Measurements from ENCODE around the gene TTYH3.

Gene TTYH3

GRCh38 chr7:2701832-2702593, 70.2 kb downstream of the TTYH3 start:
- no peak overlapping the region for H3K4me3 ChIP-seq (ENCODE audit: low read depth, low read length)
- peak; percentile 26 for DNase-seq (ENCODE audit: low read depth)
- no peak for TF ChIP-seq CTCF (conservative IDR thresholded peaks at IDR 0.05; ENCODE audit: low read depth, low read length)

GRCh38 chr7:2702594-2702957, 70.8 kb downstream of the TTYH3 start:
- DNase-seq (ENCODE audit: low read depth), result no peak
- no peak overlapping the region for H3K4me3 ChIP-seq (ENCODE audit: low read depth, low read length)
- TF ChIP-seq CTCF (conservative IDR thresholded peaks at IDR 0.05; ENCODE audit: low read depth, low read length), result no peak

- H3K4me3 ChIP-seq (ENCODE audit: low read depth, low read length), result no peak overlapping the region
- no peak for TF ChIP-seq CTCF (conservative IDR thresholded peaks at IDR 0.05; ENCODE audit: low read depth, low read length)
- no peak for DNase-seq (ENCODE audit: low read depth)
These were observed 73.7 kb downstream of the TTYH3 start for GRCh38 chr7:2705371-2706096.

- TF ChIP-seq CTCF (conservative IDR thresholded peaks at IDR 0.05; ENCODE audit: low read depth, low read length), result no peak
- no peak for DNase-seq (ENCODE audit: low read depth)
- H3K4me3 ChIP-seq (ENCODE audit: low read depth, low read length), result no peak overlapping the region
These were observed 74.9 kb downstream of the TTYH3 start for GRCh38 chr7:2706685-2707126.

- no peak for DNase-seq (ENCODE audit: low read depth)
- TF ChIP-seq CTCF (conservative IDR thresholded peaks at IDR 0.05; ENCODE audit: low read depth, low read length), result no peak
- no peak overlapping the region for H3K4me3 ChIP-seq (ENCODE audit: low read depth, low read length)
These were observed 75.7 kb downstream of the TTYH3 start for GRCh38 chr7:2707481-2707880.

- H3K4me3 ChIP-seq (ENCODE audit: low read depth, low read length), result no peak overlapping the region
- no peak for DNase-seq (ENCODE audit: low read depth)
- no peak for TF ChIP-seq CTCF (conservative IDR thresholded peaks at IDR 0.05; ENCODE audit: low read depth, low read length)
These were observed 76.3 kb downstream of the TTYH3 start for GRCh38 chr7:2708041-2708440.

Data from choroid plexus epithelial cell (primary cell).